SK-N-SH (cell line): Measurements from ENCODE around the gene CLMN.

Experiments
- CTCF ChIP-seq: fragments of 200-600 bp; sonication (generic); IDR thresholded peaks from 2 replicates; pipeline ENCODE4 v1.6.1; 2017; ENCODE audit warnings: antibody characterized with exemption, mild to moderate bottlenecking, moderate library complexity
- POLR2AphosphoS5 ChIP-seq: IDR thresholded peaks from 2 replicates; pipeline ENCODE4 v1.6.1; 2012; ENCODE audit warnings: low read depth, low read length

- TF ChIP-seq CTCF, result no peak
- no peak for TF ChIP-seq POLR2AphosphoS5
Measured at GRCh38 chr14:95311752-95312151, 8.0 kb downstream of the CLMN start.
